ENCODE measurements around the gene PNMA1. TPM values are rescaled to one million over a fixed set of nuclear protein-coding genes. Genes with fewer than 3 reads are reported as not detected.

PNMA1 gene
- total and polyA plus RNA-seq, 4 donors, result 22.4 to 45.5 (median 35.9) TPM

- no peak for ATAC-seq (ENCODE audit: low FRiP score)
- no peak overlapping the region for H3K27ac ChIP-seq (ENCODE audit: low read depth in 1 of 2, low read length in 2 of 2)
- intact Hi-C loops (cut with DNase I), result loop anchor here (1.0 to 5.0 kb wide), 2 partner anchors 63 to 96 kb away; no protein-coding TSS in a partner anchor
- no peaks in the 10 kb centered on the region for H3K9me3 ChIP-seq (ENCODE audit: control insufficient read depth, low read length)
- no peaks in the 10 kb centered on the region for H3K27me3 ChIP-seq (ENCODE audit: control insufficient read depth in 1 of 2, insufficient read depth in 2 of 2, low read length in 1 of 2)
- H3K36me3 ChIP-seq (ENCODE audit: control insufficient read depth in 1 of 2, insufficient read depth in 2 of 2, low read length in 1 of 2), result peaks cover 3 to 6% of the 10 kb centered on the region in 2 donors
- no peaks in the 10 kb centered on the region for H3K4me1 ChIP-seq (ENCODE audit: control insufficient read depth in 1 of 2, insufficient read depth in 2 of 2, low read length in 2 of 2)
- DNase-seq, result no peak
- WGBS, 2 donors, result 83 to 88% methylated on average over 23 of the region's 23 CpGs
- no peak overlapping the region for H3K4me3 ChIP-seq (ENCODE audit: low read length in 2 of 2)
Observed at GRCh38 chr14:73729556-73730265, 15.5 kb upstream of the PNMA1 start.

GRCh38 chr14:73728717-73729330 is 14.6 kb upstream of the PNMA1 start:
- Histone ChIP-seq H3K4me1 (ENCODE audit: control insufficient read depth in 1 of 2, insufficient read depth in 2 of 2, low read length in 2 of 2) (no peaks in the 10 kb centered on the region), H3K27me3 (ENCODE audit: control insufficient read depth in 1 of 2, insufficient read depth in 2 of 2, low read length in 1 of 2) (no peaks in the 10 kb centered on the region), H3K27ac (ENCODE audit: low read depth in 1 of 2, low read length in 2 of 2) (peak overlapping the region in 1 of 2 donors; percentile 52), H3K4me3 (ENCODE audit: low read length in 2 of 2) (no peak overlapping the region), H3K36me3 (ENCODE audit: control insufficient read depth in 1 of 2, insufficient read depth in 2 of 2, low read length in 1 of 2) (peaks cover 3 to 6% of the 10 kb centered on the region in 2 donors), H3K9me3 (ENCODE audit: control insufficient read depth, low read length) (no peaks in the 10 kb centered on the region)
- intact Hi-C loops (cut with DNase I), result loop anchor here (1.0 to 5.0 kb wide), 2 partner anchors 63 to 96 kb away; no protein-coding TSS in a partner anchor
- ATAC-seq (ENCODE audit: low FRiP score), result peak; percentile 74
- DNase-seq, result peak; percentile 91 to 93
- 23% methylated on average over 6 of the region's 6 CpGs for WGBS, 2 donors

- ATAC-seq (ENCODE audit: low FRiP score) (no peak), DNase-seq (no peak)
- Histone ChIP-seq H3K4me1 (ENCODE audit: control insufficient read depth in 1 of 2, insufficient read depth in 2 of 2, low read length in 2 of 2) (no peaks in the 10 kb centered on the region), H3K4me3 (ENCODE audit: low read length in 2 of 2) (no peak overlapping the region), H3K27ac (ENCODE audit: low read depth in 1 of 2, low read length in 2 of 2) (peak overlapping the region in 1 of 2 donors; percentile 20), H3K9me3 (ENCODE audit: control insufficient read depth, low read length) (no peaks in the 10 kb centered on the region), H3K27me3 (ENCODE audit: control insufficient read depth in 1 of 2, insufficient read depth in 2 of 2, low read length in 1 of 2) (no peaks in the 10 kb centered on the region), H3K36me3 (ENCODE audit: control insufficient read depth in 1 of 2, insufficient read depth in 2 of 2, low read length in 1 of 2) (peaks cover 2 to 6% of the 10 kb centered on the region in 2 donors)
- WGBS, 2 donors, result 89 to 91% methylated on average over 5 to 7 of the region's 7 CpGs
- intact Hi-C loops (cut with DNase I), result loop anchor here in 1 of 2 donors (5.0 kb wide), 1 partner anchor 65 kb away; no protein-coding TSS in a partner anchor
Observed at GRCh38 chr14:73727166-73727565, 13.0 kb upstream of the PNMA1 start.

- peak overlapping the region in 1 of 2 donors; percentile 23 for H3K27ac ChIP-seq (ENCODE audit: low read depth in 1 of 2, low read length in 2 of 2)
- no peak for ATAC-seq (ENCODE audit: low FRiP score)
- 59 to 62% methylated on average over 14 of the region's 14 CpGs for WGBS, 2 donors
- peaks cover 0 to 6% of the 10 kb centered on the region in 2 donors for H3K36me3 ChIP-seq (ENCODE audit: control insufficient read depth in 1 of 2, insufficient read depth in 2 of 2, low read length in 1 of 2)
- no peaks in the 10 kb centered on the region for H3K9me3 ChIP-seq (ENCODE audit: control insufficient read depth, low read length)
- no peak for DNase-seq
- intact Hi-C loops (cut with DNase I), result loop anchor here in 1 of 2 donors (5.0 kb wide), 1 partner anchor 66 kb away; no protein-coding TSS in a partner anchor
- H3K4me1 ChIP-seq (ENCODE audit: control insufficient read depth in 1 of 2, insufficient read depth in 2 of 2, low read length in 2 of 2), result no peaks in the 10 kb centered on the region
- H3K4me3 ChIP-seq (ENCODE audit: low read length in 2 of 2), result no peak overlapping the region
- no peaks in the 10 kb centered on the region for H3K27me3 ChIP-seq (ENCODE audit: control insufficient read depth in 1 of 2, insufficient read depth in 2 of 2, low read length in 1 of 2)
Observed at GRCh38 chr14:73726025-73726961, 12.1 kb upstream of the PNMA1 start.

- peak overlapping the region in 1 of 2 donors; percentile 81 for H3K27ac ChIP-seq (ENCODE audit: low read depth in 1 of 2, low read length in 2 of 2)
- intact Hi-C loops (cut with DNase I), result loop anchor here in 1 of 2 donors (5.0 kb wide), 1 partner anchor 67 kb away; no protein-coding TSS in a partner anchor
- no peaks in the 10 kb centered on the region for H3K4me1 ChIP-seq (ENCODE audit: control insufficient read depth in 1 of 2, insufficient read depth in 2 of 2, low read length in 2 of 2)
- DNase-seq (no peak), ATAC-seq (ENCODE audit: low FRiP score) (no peak)
- H3K27me3 ChIP-seq (ENCODE audit: control insufficient read depth in 1 of 2, insufficient read depth in 2 of 2, low read length in 1 of 2), result no peaks in the 10 kb centered on the region
- peaks cover 0 to 6% of the 10 kb centered on the region in 2 donors for H3K36me3 ChIP-seq (ENCODE audit: control insufficient read depth in 1 of 2, insufficient read depth in 2 of 2, low read length in 1 of 2)
- no peaks in the 10 kb centered on the region for H3K9me3 ChIP-seq (ENCODE audit: control insufficient read depth, low read length)
- 72% methylated on average over 8 of the region's 8 CpGs for WGBS, 2 donors
- no peak overlapping the region for H3K4me3 ChIP-seq (ENCODE audit: low read length in 2 of 2)
Observed at GRCh38 chr14:73725116-73726024, 11.2 kb upstream of the PNMA1 start.

GRCh38 chr14:73724696-73725095 is 10.5 kb upstream of the PNMA1 start:
- Histone ChIP-seq H3K27ac (ENCODE audit: low read depth in 1 of 2, low read length in 2 of 2) (peak overlapping the region; percentile 36 to 81), H3K4me1 (ENCODE audit: control insufficient read depth in 1 of 2, insufficient read depth in 2 of 2, low read length in 2 of 2) (no peaks in the 10 kb centered on the region), H3K27me3 (ENCODE audit: control insufficient read depth in 1 of 2, insufficient read depth in 2 of 2, low read length in 1 of 2) (no peaks in the 10 kb centered on the region), H3K36me3 (ENCODE audit: control insufficient read depth in 1 of 2, insufficient read depth in 2 of 2, low read length in 1 of 2) (peaks cover 0 to 5% of the 10 kb centered on the region in 2 donors), H3K4me3 (ENCODE audit: low read length in 2 of 2) (no peak overlapping the region), H3K9me3 (ENCODE audit: control insufficient read depth, low read length) (no peaks in the 10 kb centered on the region)
- DNase-seq, result no peak
- WGBS, 2 donors, result 91 to 97% methylated on average over 2 of the region's 2 CpGs
- ATAC-seq (ENCODE audit: low FRiP score), result no peak
- intact Hi-C loops (cut with DNase I), result loop anchor here (5.0 kb wide), 2 partner anchors 68 to 163 kb away; partner anchors contain the start of gene ZNF410 (in 1 of the 2)

GRCh38 chr14:73723797-73724661 is 9.8 kb upstream of the PNMA1 start:
- intact Hi-C loops (cut with DNase I), result loop anchor here in 1 of 2 donors (5.0 kb wide), 1 partner anchor 163 kb away; the partner anchor contains the start of gene ZNF410
- ATAC-seq (ENCODE audit: low FRiP score) (peak; percentile 89), DNase-seq (peak; percentile 88 to 93)
- no peaks in the 10 kb centered on the region for H3K4me1 ChIP-seq (ENCODE audit: control insufficient read depth in 1 of 2, insufficient read depth in 2 of 2, low read length in 2 of 2)
- H3K4me3 ChIP-seq (ENCODE audit: low read length in 2 of 2), result no peak overlapping the region
- peak overlapping the region; percentile 36 to 81 for H3K27ac ChIP-seq (ENCODE audit: low read depth in 1 of 2, low read length in 2 of 2)
- no peaks in the 10 kb centered on the region for H3K9me3 ChIP-seq (ENCODE audit: control insufficient read depth, low read length)
- H3K27me3 ChIP-seq (ENCODE audit: control insufficient read depth in 1 of 2, insufficient read depth in 2 of 2, low read length in 1 of 2), result no peaks in the 10 kb centered on the region
- H3K36me3 ChIP-seq (ENCODE audit: control insufficient read depth in 1 of 2, insufficient read depth in 2 of 2, low read length in 1 of 2), result peaks cover 0 to 2% of the 10 kb centered on the region in 2 donors
- 14 to 20% methylated on average over 12 of the region's 12 CpGs for WGBS, 2 donors
